ENCODE data around the gene SRP68.

DNA sequence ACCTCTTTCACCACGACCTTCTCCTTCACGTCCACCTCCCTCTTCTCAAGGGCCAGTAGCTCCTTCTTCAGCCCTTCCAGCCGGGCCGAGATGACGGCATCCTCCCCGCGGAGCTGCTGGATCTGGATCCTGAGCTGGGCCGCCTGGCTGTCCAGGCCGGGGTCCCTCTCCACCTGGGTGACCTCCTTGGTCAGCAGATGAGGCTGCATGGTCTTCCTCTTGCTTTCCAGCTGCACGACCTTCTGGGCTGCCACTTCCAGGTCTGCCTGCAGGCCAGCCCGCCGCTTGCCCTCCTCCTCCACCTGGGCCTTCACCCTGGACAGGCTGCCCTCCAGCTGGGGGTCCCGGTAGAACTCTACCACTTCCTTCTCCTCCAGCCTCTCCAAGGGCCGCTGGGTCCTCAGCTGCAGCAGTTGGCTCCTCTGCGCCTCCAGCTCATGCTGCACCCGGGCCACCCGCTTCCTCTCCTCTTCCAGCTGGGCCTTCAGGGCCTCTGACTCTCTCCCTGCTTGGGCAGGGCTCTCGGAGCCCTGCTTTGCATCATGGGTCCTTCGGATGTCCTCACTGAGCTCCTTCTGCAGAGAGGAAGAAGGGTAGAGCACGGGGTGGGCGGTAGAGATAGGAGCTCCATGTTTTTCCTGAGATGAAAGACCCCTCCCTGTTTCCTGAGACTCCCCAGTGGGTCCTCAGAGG is 62.2 kb downstream of the SRP68 start:
- TF ChIP-seq, protein P1, sequence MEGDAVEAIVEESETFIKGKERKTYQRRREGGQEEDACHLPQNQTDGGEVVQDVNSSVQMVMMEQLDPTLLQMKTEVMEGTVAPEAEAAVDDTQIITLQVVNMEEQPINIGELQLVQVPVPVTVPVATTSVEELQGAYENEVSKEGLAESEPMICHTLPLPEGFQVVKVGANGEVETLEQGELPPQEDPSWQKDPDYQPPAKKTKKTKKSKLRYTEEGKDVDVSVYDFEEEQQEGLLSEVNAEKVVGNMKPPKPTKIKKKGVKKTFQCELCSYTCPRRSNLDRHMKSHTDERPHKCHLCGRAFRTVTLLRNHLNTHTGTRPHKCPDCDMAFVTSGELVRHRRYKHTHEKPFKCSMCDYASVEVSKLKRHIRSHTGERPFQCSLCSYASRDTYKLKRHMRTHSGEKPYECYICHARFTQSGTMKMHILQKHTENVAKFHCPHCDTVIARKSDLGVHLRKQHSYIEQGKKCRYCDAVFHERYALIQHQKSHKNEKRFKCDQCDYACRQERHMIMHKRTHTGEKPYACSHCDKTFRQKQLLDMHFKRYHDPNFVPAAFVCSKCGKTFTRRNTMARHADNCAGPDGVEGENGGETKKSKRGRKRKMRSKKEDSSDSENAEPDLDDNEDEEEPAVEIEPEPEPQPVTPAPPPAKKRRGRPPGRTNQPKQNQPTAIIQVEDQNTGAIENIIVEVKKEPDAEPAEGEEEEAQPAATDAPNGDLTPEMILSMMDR (IDR thresholded peaks at IDR 0.05): no peak
- no peak for TF ChIP-seq POLR2A (IDR thresholded peaks at IDR 0.05)

Data from Peyer's patch (tissue), 4 donors.